Testis (tissue), 3 donors: Measurements from ENCODE around the gene ACSM6. TPM values are rescaled to one million over a fixed set of nuclear protein-coding genes. Genes with fewer than 3 reads are reported as not detected.
"Not testable (repeated sequence)": the region's sequence is repeated elsewhere in the genome, so short reads cannot be mapped to it uniquely, and the experiment has no call there.

ENCODE experiments used
- DNase-seq: peaks from one replicate; pipeline ENCODE4 v3.0.0-alpha.2; 2019
- H3K27ac ChIP-seq, 2 donors: fragments of 200-600 bp; sonication (generic); one replicate each; pipeline ENCODE4 v1.5.1; 2019
- H3K27me3 ChIP-seq: fragments of 200-600 bp; sonication (generic); one replicate; pipeline ENCODE4 v1.5.1; 2019
- H3K36me3 ChIP-seq: fragments of 200-600 bp; sonication (generic); one replicate; pipeline ENCODE4 v1.5.1; 2017; ENCODE audit warnings: low read depth; ENCODE audit errors: missing control alignments
- H3K4me1 ChIP-seq: fragments of 200-600 bp; sonication (generic); one replicate; pipeline ENCODE4 v1.5.1; 2019
- H3K4me3 ChIP-seq, 2 donors: fragments of 200-600 bp; sonication (generic); one replicate each; pipeline ENCODE4 v1.5.1; 2017 to 2019
- H3K9me3 ChIP-seq: fragments of 200-600 bp; sonication (generic); one replicate; pipeline ENCODE4 v1.5.1; 2017
- CTCF ChIP-seq, 3 experiments: fragments of 450-650 bp in 2 of 3; fragments of 200-600 bp in 1 of 3; sonication (generic) in 1 of 3; IDR thresholded peaks; one replicate each; pipeline ENCODE4 v1.5.1; 2016 to 2019; ENCODE audit warnings: antibody characterized with exemption in 3 of 3, mild to moderate bottlenecking in 2 of 3, moderate library complexity in 1 of 3
- POLR2A ChIP-seq: fragments of 450-650 bp; IDR thresholded peaks from one replicate; pipeline ENCODE4 v1.6.1; 2017; ENCODE audit warnings: antibody characterized with exemption, mild to moderate bottlenecking, moderate library complexity
- WGBS, 2 donors: methylation state at CpG; one replicate each; pipeline ENCODE4 v1.1.5; 2018; 5-methylcytosine and 5-hydroxymethylcytosine counted together
- intact Hi-C: fragments of 100-400 bp; cut with DNase I; formaldehyde crosslinking; loops from one replicate; pipeline ENCODE4 v1.15.1; 2023; ENCODE audit warnings: low total_unique reads
- polyA plus RNA-seq: library from polyadenylated mRNA; stranded (reverse); fragments of 350-450 nt; fragmentation: Illumina TruSeq; extraction: RNeasy Lipid Tissue Mini Kit (QIAGEN cat#74804); gene quantifications from one replicate; pipeline ENCODE4 v1.2.3, GENCODE V29; 2014; ENCODE audit warnings: low read depth, low replicate concordance; ENCODE audit not compliant: insufficient read depth
- total RNA-seq, 2 donors: library from RNA; depleted of rRNA; stranded (reverse); fragments of >200 nt; gene quantifications; one replicate each; pipeline ENCODE4 v1.2.3, GENCODE V29; 2016

ACSM6 gene
- total and polyA plus RNA-seq, 3 donors from 2014 or later: not detected

GRCh38 chr10:95201736-95202135, 7.7 kb downstream of the ACSM6 start:
- intact Hi-C loops: no loop called here
- H3K27me3 ChIP-seq: no peaks in the 10 kb centered on the region
- H3K27ac ChIP-seq: no peak overlapping the region
- no peak for TF ChIP-seq CTCF (IDR thresholded peaks at IDR 0.05)
- TF ChIP-seq POLR2A: no peak
- 81 to 96% methylated on average over 3 to 4 of the region's 4 CpGs for WGBS, 2 donors
- H3K9me3 ChIP-seq: no peaks in the 10 kb centered on the region
- no peak for DNase-seq
- no peaks in the 10 kb centered on the region for H3K36me3 ChIP-seq
- no peak overlapping the region for H3K4me3 ChIP-seq
- H3K4me1 ChIP-seq: no peaks in the 10 kb centered on the region

GRCh38 chr10:95202865-95203264, 8.8 kb downstream of the ACSM6 start:
- intact Hi-C loops, DNase-seq: not testable (repeated sequence)
- WGBS, 2 donors: 85 to 89% methylated on average over 5 of the region's 5 CpGs

GRCh38 chr10:95208702-95209391, 14.8 kb downstream of the ACSM6 start:
- Histone ChIP-seq H3K27me3 (no peaks in the 10 kb centered on the region), H3K36me3 (no peaks in the 10 kb centered on the region), H3K4me3 (no peak overlapping the region), H3K4me1 (no peaks in the 10 kb centered on the region), H3K27ac (no peak overlapping the region), H3K9me3 (no peaks in the 10 kb centered on the region)
- DNase-seq: no peak
- intact Hi-C loops: no loop called here
- TF ChIP-seq CTCF (IDR thresholded peaks at IDR 0.05) (peak in 1 of 3 experiments; percentile 8), POLR2A (no peak)
- 63 to 68% methylated on average over 8 of the region's 8 CpGs for WGBS, 2 donors

More at GRCh38 chr10:95202865-95203264, 8.8 kb downstream of the ACSM6 start:
- H3K36me3 ChIP-seq, H3K4me3 ChIP-seq, H3K4me1 ChIP-seq, H3K27ac ChIP-seq, H3K27me3 ChIP-seq, H3K9me3 ChIP-seq: not testable (repeated sequence)

- Histone ChIP-seq H3K36me3 (no peaks in the 10 kb centered on the region), H3K4me3 (no peak overlapping the region), H3K9me3 (no peaks in the 10 kb centered on the region), H3K27ac (no peak overlapping the region), H3K27me3 (no peaks in the 10 kb centered on the region), H3K4me1 (no peaks in the 10 kb centered on the region)
- no peak for DNase-seq
- WGBS, 2 donors: 91 to 96% methylated on average over 6 of the region's 6 CpGs
- no peak for TF ChIP-seq POLR2A
- TF ChIP-seq CTCF (IDR thresholded peaks at IDR 0.05): no peak
- intact Hi-C loops: no loop called here
Observed at GRCh38 chr10:95209509-95210127, 15.6 kb downstream of the ACSM6 start.

GRCh38 chr10:95211606-95212279, 17.7 kb downstream of the ACSM6 start:
- intact Hi-C loops: no loop called here
- Histone ChIP-seq H3K36me3 (no peaks in the 10 kb centered on the region), H3K4me1 (no peaks in the 10 kb centered on the region), H3K4me3 (no peak overlapping the region), H3K27ac (no peak overlapping the region), H3K9me3 (no peaks in the 10 kb centered on the region), H3K27me3 (no peaks in the 10 kb centered on the region)
- no peak for TF ChIP-seq POLR2A
- 68 to 81% methylated on average over 3 of the region's 3 CpGs for WGBS, 2 donors
- DNase-seq: no peak
